Limb (tissue), 2 donors: Measurements from ENCODE around the gene EVX2.

Experiments used
- DNase-seq, 2 donors: peaks; one replicate each; pipeline ENCODE4 v3.0.0-alpha.2; 2016; ENCODE audit errors: extremely low spot score in 2 of 2

Gene EVX2

GRCh38 chr2:176096243-176096985 is 12.7 kb upstream of the EVX2 start:
- peak in 1 of 2 donors; percentile 56 for DNase-seq

GRCh38 chr2:176095421-176095820 is 11.7 kb upstream of the EVX2 start:
- DNase-seq = peak in 1 of 2 donors; percentile 32

GRCh38 chr2:176094349-176094748 is 10.6 kb upstream of the EVX2 start:
- no peak for DNase-seq

- no peak for DNase-seq
Observed at GRCh38 chr2:176093898-176094249, 10.1 kb upstream of the EVX2 start.

DNA sequence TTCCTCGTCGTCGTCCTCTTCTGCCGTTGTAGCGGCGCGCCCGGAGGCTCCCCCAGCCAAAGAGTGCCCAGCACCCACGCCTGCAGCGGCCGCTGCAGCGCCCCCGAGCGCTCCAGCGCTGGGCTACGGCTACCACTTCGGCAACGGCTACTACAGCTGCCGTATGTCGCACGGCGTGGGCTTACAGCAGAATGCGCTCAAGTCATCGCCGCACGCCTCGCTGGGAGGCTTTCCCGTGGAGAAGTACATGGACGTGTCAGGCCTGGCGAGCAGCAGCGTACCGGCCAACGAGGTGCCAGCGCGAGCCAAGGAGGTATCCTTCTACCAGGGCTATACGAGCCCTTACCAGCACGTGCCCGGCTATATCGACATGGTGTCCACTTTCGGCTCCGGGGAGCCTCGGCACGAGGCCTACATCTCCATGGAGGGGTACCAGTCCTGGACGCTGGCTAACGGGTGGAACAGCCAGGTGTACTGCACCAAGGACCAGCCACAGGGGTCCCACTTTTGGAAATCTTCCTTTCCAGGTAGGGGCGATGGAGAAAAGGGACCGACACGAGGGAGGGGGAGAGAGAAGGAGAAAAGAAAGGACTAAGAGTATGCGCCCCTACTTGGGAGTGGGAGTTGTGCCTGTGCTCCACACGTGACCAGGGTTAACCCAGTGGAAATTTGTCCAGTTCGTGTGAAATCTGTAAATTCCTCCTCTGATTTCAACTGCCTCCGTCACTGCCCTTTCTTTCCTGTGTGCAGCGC is 9.6 kb upstream of the EVX2 start:
- peak in 1 of 2 donors; percentile 62 for DNase-seq

- peak in 1 of 2 donors; percentile 80 for DNase-seq
Observed at GRCh38 chr2:176092270-176093144, 8.7 kb upstream of the EVX2 start, which contains the start of gene HOXD13. Gene HOXD13, plus strand, starts transcription at chr2:176092721. Its CDS starts 170 bp downstream, at chr2:176092891.

DNA sequence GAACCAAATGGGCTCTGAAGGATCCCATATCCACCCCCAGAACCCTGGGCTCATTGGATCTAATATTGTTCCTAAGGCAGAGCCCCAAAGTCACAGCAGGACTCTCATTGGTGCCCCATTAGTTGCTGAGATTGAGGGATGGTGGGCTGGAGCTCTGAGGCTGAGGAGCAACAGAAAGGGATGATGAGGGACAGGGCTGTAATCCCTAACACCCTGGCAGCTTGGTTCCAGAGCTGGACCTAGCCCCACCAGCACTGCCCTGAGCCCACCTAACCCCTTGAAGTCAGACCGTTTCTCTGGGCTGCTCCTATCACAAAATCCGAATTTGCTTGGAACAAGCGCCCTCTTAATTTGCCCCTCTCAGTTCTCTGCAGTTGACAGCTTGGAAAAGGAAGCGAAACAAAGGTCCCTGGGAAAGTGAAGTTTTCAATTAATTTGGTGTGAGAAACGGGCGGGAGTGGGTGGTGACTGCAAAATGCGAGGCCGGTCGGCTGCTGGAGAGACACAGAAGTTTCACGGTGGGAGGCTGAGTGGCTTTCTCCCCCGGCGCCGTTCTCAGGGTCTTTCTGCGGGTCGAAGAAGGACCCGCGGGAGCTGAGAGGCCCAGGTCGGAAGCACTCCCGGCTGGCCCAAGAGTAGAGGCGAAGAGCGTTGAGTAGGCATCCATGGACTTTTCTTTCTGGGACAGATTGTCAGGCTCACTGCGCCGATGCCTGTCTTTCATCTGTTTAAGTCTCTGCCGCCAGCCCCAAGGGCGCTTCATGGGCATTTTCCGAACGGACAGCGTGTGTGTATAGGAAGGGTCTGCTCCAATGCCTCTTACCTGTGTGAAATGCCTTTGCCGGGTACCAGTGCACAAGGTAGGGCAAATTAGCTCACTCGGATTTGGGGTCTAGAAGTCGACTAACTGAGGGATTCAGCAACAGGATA is 7.8 kb upstream of the EVX2 start:
- no peak for DNase-seq

- DNase-seq = no peak
Observed at GRCh38 chr2:176090862-176091261, 7.1 kb upstream of the EVX2 start.

DNA sequence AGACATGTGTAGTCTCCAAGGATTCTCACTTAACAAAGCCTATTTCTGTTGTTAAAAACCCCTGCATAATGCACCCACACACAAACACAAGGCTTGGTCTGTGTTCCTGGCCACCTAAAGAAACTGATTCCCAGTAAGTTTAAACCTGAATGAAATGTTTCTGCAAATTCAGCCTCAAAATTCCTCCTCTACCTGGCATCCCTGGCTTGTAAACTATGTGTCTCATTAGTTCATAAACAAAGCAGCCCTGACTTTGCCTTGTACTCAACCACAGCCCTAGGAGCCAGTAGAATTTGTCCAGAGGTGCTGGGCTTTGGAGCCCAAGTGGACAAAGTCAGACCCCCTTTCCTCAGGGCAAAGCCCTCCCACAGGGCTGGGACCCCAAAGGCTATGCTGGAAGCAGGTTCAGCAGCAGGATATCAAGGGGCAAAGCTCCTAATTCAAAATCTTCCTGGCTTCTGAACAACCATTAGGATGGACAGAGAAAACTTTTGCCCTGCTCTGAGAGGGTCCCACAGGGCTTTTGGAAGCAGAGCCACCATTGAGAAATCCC is 6.2 kb upstream of the EVX2 start:
- peak in 1 of 2 donors; percentile 33 for DNase-seq

DNA sequence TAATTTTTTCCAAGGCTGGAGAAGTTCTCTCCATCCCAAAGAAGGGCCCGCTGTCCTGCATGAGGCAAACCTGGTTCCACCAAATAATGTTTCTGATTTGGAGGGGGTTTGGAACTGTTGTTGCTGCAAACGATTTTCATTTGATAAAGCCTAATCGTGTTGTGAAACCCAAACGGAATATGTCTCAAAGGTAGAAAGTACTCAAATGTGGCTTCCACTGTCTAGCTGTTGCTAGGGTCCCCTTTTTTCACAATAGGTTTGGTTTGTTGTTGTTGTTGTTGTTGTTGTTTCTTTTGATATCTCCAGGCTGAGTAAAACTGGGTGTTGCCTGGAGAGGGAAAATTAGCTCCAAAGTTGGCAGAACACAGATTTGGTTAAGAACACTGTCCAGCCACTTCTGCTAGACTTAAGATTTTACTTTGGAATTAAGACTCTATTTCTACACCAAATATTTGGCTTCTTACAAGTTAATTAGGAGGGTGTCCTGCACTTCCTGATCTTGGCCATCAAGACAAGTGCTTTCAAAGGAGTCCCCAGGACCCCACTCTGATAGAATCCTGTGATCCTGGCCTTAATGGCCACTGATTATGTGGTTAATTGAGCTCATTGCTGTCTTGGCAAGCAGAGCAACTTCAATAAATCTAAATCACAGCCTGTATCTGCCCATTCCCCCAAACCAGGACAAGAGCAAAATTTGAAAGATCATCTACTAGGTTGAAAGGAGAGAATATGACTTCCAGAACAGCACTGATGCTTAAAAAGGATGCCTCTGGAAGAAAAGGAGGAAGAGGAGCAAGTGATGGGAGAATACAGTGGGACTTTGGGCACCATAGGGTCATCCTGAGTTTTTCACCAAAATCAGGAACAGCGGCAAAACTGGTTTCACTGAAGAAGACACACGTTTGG is 5.4 kb upstream of the EVX2 start:
- DNase-seq = peak in 1 of 2 donors; percentile 25

DNA sequence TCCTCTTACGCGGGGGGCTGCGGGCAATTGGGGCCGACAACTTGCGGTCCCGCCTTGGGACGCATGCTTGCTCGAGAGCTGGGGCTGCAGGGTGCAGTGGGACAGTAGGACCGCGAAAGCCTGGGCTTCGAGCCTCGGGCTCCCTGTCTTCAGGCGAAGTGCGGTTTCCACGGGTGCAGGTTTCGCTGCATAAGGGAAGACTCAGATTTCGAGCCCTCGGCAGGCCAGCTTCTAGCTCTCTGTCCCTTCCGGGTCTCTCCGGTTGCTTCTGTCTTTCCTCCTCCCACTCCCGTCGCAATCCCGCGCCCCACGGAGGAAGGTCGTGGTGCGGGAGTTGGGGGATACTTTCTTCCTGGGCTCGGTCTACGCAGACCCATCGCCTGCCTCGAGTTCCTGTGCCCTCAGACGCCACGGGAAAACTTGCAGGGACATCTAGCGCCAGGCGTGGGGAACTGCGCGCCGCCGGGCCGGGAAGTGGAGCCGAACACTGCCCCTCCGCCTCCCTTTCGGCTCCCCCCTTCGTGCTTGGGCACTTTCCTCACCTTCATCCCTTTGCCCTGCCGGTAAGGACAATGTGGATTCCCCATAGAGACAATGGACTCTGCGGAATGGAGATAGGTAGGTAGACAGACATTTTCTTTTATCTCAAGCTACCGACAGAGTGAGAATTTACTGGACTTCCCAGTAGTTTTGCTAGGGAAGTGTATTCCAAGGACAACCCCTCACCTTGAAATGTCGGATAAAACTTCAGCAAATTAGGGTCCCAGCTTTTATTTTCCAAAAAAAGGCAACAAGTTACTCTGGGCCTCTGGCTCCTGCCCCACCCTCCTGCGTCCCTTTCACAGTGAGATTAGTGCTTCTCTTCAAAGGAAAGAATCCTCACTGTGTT is 4.5 kb upstream of the EVX2 start:
- DNase-seq = peak; percentile 65 to 87

DNA sequence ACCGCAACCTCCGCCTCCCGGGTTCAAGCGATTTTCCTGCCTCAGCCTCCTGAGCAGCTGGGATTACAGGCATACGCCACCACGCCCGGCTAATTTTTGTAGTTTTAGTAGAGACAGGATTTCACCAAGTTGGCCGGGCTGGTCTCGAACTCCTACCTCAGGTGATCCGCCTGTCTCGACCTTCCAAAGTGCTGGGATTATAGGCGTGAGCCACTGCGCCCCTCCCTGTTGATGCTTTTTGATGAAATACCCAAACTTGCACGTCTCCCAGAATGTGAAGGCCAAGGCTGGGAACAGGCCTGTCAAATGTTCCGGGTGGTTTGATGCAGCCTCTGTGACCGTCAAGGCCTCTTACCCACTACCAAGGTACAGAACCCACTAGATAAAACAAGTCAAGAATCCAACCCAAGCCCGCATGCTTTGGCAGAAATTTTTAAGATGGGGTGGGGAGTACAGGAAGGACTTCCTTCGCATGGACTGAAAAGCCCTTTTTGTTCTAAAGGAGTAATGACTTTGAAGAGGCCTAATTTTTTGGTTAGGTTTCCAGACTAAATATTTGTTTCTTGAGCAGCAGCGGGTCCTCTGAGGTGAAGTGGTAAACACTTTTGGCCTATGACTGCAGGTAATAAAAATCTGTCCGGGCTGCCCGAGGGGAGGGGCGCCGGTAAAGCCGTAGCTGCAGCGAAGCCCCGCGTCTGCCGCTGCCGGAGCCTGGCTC is 3.7 kb upstream of the EVX2 start:
- DNase-seq = peak in 1 of 2 donors; percentile 30

- peak in 1 of 2 donors; percentile 84 for DNase-seq
Observed at GRCh38 chr2:176085861-176086771, 2.4 kb upstream of the EVX2 start.

GRCh38 chr2:176085120-176085788 is 1.5 kb upstream of the EVX2 start:
- DNase-seq = peak in 1 of 2 donors; percentile 53

GRCh38 chr2:176084611-176085119 is 903 bp upstream of the EVX2 start:
- DNase-seq = peak in 1 of 2 donors; percentile 51
